OCI-LY1 (cell line): ENCODE measurements around the gene SCPEP1.
"Not testable (repeated sequence)": the region's sequence is repeated elsewhere in the genome, so short reads cannot be mapped to it uniquely, and the experiment has no call there.

Experiments used
- CTCF ChIP-seq: fragments of 200-600 bp; sonication (generic), shearing (Covaris generic); IDR thresholded peaks from 2 replicates; pipeline ENCODE4 v1.5.1; 2017; ENCODE audit warnings: mild to moderate bottlenecking, antibody characterized with exemption, low read length, moderate library complexity, mixed read lengths
- EZH2 ChIP-seq: fragments of 200-600 bp; sonication (generic), shearing (Covaris generic); IDR thresholded peaks from 2 replicates; pipeline ENCODE4 v1.8.0; 2017; ENCODE audit warnings: borderline replicate concordance, mixed run types, mild to moderate bottlenecking, antibody characterized with exemption, low read length, moderate library complexity, mixed read lengths

DNA sequence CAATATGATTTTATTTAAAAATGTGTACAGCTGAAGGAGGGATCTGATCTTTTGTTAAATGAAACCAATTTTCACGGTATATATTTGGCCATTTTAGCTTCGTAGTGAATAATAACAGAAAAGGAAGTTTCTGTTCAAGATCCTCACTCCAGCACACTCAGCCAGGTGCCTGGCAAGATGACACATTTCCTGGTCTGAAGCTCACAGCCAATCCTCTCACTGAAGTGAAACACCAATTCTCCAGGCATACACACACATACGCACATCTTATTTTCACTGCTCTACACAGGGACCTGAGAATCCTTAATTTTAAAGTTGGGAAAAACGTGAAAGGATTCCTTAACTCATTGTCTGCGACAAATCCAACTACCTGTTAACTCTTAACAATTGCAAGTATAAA lies 39.7 kb upstream of the SCPEP1 start:
- TF ChIP-seq CTCF, EZH2: not testable (repeated sequence)
